Embryonic facial prominence (tissue), 1 donor: ENCODE measurements around the gene SLC20A1.

Experiments used
- DNase-seq: peaks from one replicate; pipeline ENCODE4 v3.0.0-alpha.2; 2016; ENCODE audit errors: extremely low spot score

SLC20A1 gene

DNA sequence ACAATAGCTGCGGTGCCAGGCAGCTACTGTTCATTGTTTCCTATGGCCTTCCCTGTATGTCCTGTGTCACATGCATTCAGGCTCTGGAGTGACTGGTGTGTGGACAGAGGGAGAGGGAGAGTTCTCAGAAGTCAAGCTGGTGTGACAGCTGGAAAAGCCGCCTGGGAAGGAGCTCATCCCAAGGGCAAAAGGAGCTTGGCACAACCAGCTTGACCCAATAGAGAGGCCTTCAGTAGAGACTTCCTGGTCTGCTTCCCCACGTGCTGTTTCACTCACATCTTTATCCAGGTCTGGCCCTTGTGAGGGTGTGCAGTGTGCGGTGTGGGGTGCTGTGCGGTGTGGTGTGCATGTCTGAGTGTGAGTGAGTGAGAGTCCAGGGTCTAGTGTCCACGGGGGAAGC lies 64.0 kb downstream of the SLC20A1 start:
- DNase-seq: no peak

DNA sequence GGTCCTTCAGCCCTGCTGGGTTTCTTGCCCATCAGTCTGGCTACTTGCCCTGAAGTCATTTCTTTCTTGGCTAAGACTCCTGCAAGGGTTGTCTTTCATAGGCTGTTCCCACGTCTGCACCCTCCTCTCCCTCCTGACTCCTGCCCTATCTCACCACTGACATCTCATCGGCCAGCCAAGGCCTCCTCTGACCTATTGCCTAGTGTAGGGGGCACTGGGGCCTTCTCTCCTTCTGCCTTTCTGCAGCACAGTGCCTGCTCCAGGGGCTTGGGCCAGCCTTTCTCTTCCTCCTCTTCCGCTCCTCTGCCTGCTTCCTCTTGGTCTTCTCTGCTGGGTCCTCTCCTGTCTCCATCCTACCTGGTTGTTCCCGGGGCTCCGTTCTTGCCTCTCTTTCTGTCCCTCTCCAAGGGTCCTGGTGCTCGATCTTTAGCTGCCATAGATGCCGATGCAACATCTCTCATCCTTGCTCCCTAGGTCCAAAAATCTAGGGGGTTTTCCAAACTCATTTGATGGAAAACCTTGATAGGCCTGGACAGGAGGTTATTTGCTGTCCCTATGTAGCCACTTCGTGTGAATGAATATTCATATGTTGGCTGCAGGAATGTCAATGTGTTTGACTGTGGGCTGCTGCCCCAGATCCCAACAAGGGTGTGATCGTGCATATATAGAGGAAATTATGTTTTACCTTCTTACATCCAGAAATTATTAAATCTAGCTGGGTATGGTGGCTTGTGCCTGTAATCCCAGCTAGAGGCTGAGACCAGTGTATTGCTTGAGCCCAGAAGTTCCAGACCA lies 65.4 kb downstream of the SLC20A1 start:
- DNase-seq: no peak

DNA sequence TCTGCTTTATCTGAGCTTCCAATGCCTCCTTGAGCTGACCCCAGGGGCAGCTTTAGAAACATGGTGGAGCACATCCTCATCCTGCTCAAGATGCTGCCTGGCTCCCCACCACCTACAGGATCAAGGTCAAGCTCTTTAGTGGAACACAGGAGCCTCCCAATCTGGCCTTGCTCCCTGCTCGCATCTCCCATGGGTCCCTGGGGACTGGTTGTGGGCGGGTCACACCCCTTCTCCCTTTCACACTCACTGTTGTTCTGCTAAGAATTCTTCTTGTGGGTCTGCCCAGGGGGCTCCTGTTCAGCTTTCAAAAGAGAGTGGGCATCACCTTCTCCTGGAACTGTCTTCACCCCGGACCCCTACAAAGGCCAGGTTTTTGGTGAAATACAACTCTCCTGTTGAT lies 66.7 kb downstream of the SLC20A1 start:
- no peak for DNase-seq

DNA sequence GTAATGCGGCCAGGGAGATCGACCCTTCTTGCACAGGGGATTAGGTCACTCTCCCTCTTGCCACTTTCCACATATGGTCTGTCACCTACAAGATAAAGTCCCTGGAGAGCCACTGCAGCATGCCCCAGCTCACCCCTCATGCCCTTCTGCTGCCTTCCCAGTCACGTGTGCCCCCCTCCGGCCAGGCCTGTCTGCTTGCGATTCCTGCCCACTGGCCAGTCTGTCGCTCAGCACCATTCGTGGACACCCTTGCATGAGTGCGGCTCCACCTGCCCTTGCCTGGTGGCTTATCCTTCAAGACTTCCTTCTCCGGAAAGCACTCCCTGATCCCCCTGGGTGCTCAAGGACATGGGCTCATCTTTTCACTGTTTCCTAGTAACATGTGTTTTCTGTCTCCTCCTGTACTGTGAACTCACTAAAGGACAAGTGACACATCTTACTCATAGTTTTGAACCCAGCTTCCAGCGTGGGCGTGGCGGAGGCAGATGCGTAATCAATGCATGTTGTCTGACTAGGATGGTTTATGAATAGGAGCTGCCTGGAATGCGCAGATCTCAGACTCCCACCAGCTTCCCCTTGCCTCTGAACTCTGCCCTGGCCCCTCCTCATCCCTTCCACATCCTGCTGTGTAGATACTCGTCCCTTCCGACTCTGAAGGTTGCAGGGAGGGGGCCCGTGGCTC lies 67.3 kb downstream of the SLC20A1 start:
- no peak for DNase-seq
